Glutamatergic neuron (in vitro differentiated cells): ENCODE results near the gene GRIK3. TPM values are rescaled to one million over a fixed set of nuclear protein-coding genes. Genes with fewer than 3 reads are reported as not detected.
"Not testable (repeated sequence)": the region's sequence is repeated elsewhere in the genome, so short reads cannot be mapped to it uniquely, and the experiment has no call there.

Experiments used
- DNase-seq: peaks from one replicate; pipeline ENCODE4 v3.0.0; 2022
- H3K27ac Mint-ChIP-seq: one replicate; pipeline ENCODE4 v1.8.0; 2020; ENCODE audit warnings: mild to moderate bottlenecking, mixed read lengths, inconsistent platforms; ENCODE audit not compliant: unreplicated experiment
- H3K27me3 Mint-ChIP-seq: one replicate; pipeline ENCODE4 v1.8.0; 2020; ENCODE audit warnings: mild to moderate bottlenecking, moderate library complexity, mixed read lengths, inconsistent platforms; ENCODE audit not compliant: unreplicated experiment
- H3K36me3 Mint-ChIP-seq: one replicate; pipeline ENCODE4 v1.8.0; 2020; ENCODE audit warnings: mild to moderate bottlenecking, mixed read lengths, inconsistent platforms; ENCODE audit not compliant: unreplicated experiment
- H3K4me1 Mint-ChIP-seq: one replicate; pipeline ENCODE4 v1.8.0; 2020; ENCODE audit warnings: mild to moderate bottlenecking, low read depth, mixed read lengths, inconsistent platforms; ENCODE audit not compliant: unreplicated experiment
- H3K4me3 Mint-ChIP-seq: one replicate; pipeline ENCODE4 v1.8.0; 2020; ENCODE audit warnings: mild to moderate bottlenecking, mixed read lengths, inconsistent platforms; ENCODE audit not compliant: unreplicated experiment
- H3K9me3 Mint-ChIP-seq: one replicate; pipeline ENCODE4 v1.8.0; 2020; ENCODE audit warnings: mild to moderate bottlenecking, moderate library complexity, mixed read lengths, inconsistent platforms; ENCODE audit not compliant: unreplicated experiment
- total RNA-seq: library from RNA; stranded (reverse); fragmentation: NEBNext Ultra II Directional; extraction: Animal tissue kit (Norgen Biotek cat#: 25700); gene quantifications from one replicate; pipeline ENCODE4 v1.2.1, GENCODE V29; 2021; ENCODE audit not compliant: unreplicated experiment
- TF ChIP-seq, protein P1 (sequence below): fragments of 200-600 bp; sonication (generic); IDR thresholded peaks from one replicate; pipeline ENCODE4 v1.5.0; 2021; ENCODE audit not compliant: partially characterized antibody, unreplicated experiment

GRIK3 gene
- total RNA-seq, 1 donor from 2014 or later: 60.1 TPM

DNA sequence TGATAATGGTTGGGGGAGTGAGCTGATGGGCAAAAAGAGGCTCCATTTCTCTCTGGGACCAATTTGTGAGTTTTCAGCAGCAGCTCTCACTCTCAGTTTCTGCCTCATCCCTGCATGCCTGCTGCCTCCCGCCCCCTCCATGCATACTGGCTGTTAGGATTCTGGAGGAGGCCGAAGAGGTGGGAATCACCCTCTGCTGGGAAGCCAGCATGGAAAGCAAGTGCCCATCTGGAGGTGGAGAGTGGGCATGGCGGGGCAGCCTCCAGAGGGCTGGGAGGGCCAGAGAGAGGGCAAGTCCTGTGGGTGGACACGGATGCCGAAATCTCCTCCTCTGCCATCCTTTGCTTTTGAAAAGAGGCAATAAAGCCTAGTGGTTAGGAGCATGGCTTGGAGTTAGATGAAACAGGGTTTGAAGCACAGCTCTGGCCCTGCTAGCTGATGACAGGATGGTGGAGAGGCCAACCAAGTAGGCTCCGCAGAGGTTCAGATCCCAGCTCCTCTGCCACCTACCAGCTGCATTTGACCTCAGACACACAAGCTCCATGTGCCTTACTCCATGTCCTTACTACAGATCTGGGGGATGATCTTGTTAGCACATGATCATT lies 113.4 kb downstream of the GRIK3 start:
- H3K9me3 Mint-ChIP-seq: peaks cover 10% of the 10 kb centered on the region
- DNase-seq: no peak
- H3K4me1 Mint-ChIP-seq: peaks cover 25% of the 10 kb centered on the region
- no peak overlapping the region for H3K27ac Mint-ChIP-seq
- no peak overlapping the region for H3K4me3 Mint-ChIP-seq
- peaks cover 1% of the 10 kb centered on the region for H3K27me3 Mint-ChIP-seq
- peaks cover 10% of the 10 kb centered on the region for H3K36me3 Mint-ChIP-seq
- TF ChIP-seq, protein P1, sequence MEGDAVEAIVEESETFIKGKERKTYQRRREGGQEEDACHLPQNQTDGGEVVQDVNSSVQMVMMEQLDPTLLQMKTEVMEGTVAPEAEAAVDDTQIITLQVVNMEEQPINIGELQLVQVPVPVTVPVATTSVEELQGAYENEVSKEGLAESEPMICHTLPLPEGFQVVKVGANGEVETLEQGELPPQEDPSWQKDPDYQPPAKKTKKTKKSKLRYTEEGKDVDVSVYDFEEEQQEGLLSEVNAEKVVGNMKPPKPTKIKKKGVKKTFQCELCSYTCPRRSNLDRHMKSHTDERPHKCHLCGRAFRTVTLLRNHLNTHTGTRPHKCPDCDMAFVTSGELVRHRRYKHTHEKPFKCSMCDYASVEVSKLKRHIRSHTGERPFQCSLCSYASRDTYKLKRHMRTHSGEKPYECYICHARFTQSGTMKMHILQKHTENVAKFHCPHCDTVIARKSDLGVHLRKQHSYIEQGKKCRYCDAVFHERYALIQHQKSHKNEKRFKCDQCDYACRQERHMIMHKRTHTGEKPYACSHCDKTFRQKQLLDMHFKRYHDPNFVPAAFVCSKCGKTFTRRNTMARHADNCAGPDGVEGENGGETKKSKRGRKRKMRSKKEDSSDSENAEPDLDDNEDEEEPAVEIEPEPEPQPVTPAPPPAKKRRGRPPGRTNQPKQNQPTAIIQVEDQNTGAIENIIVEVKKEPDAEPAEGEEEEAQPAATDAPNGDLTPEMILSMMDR: no peak

DNA sequence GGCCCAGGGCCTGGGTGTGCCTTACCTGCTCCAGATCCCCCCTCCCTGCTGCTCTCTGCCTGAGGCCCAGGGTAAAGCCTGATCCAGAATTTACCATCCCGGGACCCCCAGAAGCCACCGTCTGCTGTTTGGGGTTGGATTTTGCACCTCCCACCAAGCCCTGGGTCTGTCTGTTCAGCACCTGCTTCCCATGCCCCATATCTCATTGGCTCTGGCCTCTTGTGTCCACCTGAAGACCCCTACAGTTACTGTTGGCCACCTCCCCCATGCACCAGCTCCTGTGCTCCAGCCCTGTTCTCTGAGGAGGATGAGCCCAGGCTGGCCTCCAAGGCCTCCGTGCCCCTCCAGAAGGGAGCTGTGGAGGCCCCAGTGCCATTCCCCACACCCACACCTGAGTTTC lies 113.9 kb downstream of the GRIK3 start:
- no peak overlapping the region for H3K27ac Mint-ChIP-seq
- no peak overlapping the region for H3K4me3 Mint-ChIP-seq
- TF ChIP-seq, protein P1: no peak
- peaks cover 10% of the 10 kb centered on the region for H3K9me3 Mint-ChIP-seq
- H3K4me1 Mint-ChIP-seq: peaks cover 25% of the 10 kb centered on the region
- H3K36me3 Mint-ChIP-seq: peaks cover 15% of the 10 kb centered on the region
- no peak for DNase-seq
- H3K27me3 Mint-ChIP-seq: peaks cover 1% of the 10 kb centered on the region

DNA sequence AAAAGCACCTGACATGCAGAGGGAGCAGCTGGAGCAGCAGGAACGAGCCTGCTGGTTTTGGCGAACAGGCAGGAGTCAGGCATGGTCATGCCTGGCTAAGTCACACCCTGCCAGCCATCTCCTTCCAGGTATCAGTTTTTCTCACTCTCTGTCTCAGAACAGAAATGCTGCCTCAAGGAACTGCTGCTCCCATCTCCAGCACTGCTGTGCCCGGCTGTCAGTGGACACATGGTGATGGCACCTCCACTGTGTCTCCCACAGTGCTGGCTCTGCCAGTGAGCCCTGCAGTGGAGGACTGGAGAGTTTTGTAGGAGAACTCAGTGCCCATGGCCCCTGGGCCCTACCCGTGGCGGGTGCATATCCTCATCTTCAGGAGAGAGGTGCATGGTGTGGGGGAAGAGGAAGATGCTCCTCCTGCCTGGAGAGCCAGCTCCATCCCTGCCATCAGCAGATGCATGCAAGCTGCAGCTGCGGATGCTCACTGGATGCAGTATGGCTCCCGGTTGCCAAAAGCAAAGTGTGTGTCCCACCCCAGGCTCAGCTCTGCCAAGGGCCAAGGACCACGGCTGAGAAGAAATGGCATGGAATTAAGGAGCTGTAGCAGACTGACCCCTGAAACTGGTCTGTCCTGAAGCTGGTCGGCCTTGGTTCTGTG lies 114.7 kb downstream of the GRIK3 start:
- DNase-seq: no peak
- TF ChIP-seq, protein P1: no peak
- Mint-ChIP-seq H3K27ac (no peak overlapping the region), H3K36me3 (peaks cover 21% of the 10 kb centered on the region), H3K27me3 (peaks cover 1% of the 10 kb centered on the region), H3K9me3 (peaks cover 5% of the 10 kb centered on the region), H3K4me1 (peaks cover 20% of the 10 kb centered on the region), H3K4me3 (no peak overlapping the region)

DNA sequence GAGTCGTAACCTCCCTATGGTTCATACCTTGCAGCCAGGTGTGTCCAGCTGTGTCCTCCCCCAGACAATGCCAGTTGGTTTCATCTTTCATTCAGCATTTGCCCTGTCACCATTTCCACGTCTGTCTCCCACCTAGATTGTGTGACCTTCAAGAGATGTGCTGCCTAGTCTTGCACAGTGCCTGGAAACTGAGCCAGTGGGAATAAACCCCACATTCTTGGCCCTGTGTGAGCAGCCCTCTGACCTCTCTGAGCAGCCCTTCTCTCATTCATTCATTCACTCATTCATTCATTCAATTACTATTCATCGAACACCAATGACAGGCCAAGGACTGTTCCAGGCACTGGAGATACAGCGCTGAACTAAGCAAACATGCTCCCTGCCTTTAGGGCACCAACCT lies 115.7 kb downstream of the GRIK3 start:
- peaks cover 21% of the 10 kb centered on the region for H3K36me3 Mint-ChIP-seq
- no peak for DNase-seq
- TF ChIP-seq, protein P1: no peak
- H3K27me3 Mint-ChIP-seq: peaks cover 4% of the 10 kb centered on the region
- H3K4me3 Mint-ChIP-seq: no peak overlapping the region
- H3K4me1 Mint-ChIP-seq: peaks cover 17% of the 10 kb centered on the region
- H3K27ac Mint-ChIP-seq: no peak overlapping the region
- peaks cover 4% of the 10 kb centered on the region for H3K9me3 Mint-ChIP-seq

DNA sequence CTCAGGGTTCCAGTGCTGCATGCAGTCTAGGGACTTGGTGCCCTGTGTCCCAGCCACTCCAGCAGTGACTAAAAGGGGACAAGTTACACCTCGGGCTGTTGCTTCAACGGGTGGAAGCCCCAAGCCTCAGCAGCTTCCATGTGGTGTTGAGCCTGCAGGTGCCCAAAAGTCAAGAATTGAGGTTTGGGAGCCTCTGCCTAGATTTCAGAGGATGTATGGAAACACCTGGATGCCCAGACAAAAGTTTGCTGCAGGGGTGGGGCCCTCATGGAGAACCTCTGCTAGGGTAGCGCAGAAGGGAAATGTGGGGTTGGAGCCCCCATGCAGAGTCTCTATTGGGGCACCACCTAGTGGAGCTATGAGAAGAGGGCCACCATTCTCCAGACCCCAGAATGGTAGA lies 117.8 kb downstream of the GRIK3 start:
- Mint-ChIP-seq H3K4me1 (peaks cover 25% of the 10 kb centered on the region), H3K9me3 (peaks cover 10% of the 10 kb centered on the region), H3K36me3 (peaks cover 21% of the 10 kb centered on the region), H3K27me3 (peaks cover 14% of the 10 kb centered on the region)
- not testable (repeated sequence) for DNase-seq, H3K4me3 Mint-ChIP-seq, H3K27ac Mint-ChIP-seq
